ENCODE measurements around the gene KCNK1. TPM values are rescaled to one million over a fixed set of nuclear protein-coding genes. Genes with fewer than 3 reads are reported as not detected.
"Not testable (repeated sequence)": the region's sequence is repeated elsewhere in the genome, so short reads cannot be mapped to it uniquely, and the experiment has no call there.

Gene KCNK1
- total RNA-seq, 1 donor from 2014 or later, result 9.7 TPM

- H3K9me3 ChIP-seq, result no peaks in the 10 kb centered on the region
- ATAC-seq (no peak), DNase-seq (no peak)
- no peaks in the 10 kb centered on the region for H3K4me1 ChIP-seq
- no peaks in the 10 kb centered on the region for H3K36me3 ChIP-seq
- H3K4me3 ChIP-seq, result no peak overlapping the region
- intact Hi-C loops (cut with DNase I), result no loop called here
- H3K27ac ChIP-seq, result no peak overlapping the region
- no peaks in the 10 kb centered on the region for H3K27me3 ChIP-seq (ENCODE audit: low read depth)
- TF ChIP-seq CTCF (IDR thresholded peaks at IDR 0.05), result no peak
Observed at GRCh38 chr1:233679591-233680373, 65.9 kb downstream of the KCNK1 start.

DNA sequence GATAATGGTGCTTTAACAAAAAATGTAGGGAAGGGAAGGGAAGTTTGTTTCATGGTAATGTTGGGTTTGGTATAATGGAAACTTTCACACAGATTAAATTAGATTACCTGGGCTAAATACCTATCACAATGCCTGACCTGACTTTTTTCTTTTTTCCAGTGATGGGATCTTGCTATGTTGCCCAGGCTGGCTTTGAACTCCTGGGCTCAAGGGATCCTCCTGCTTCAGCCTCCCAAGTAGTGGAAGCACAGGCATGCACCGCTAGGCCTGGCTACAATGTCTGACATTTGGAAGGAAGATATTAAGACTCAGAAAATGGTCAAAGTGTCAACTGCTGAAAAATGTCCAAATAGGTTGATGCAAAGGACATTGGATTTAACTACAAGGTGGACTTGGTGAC lies 67.4 kb downstream of the KCNK1 start:
- intact Hi-C loops (cut with DNase I), result no loop called here
- DNase-seq, result no peak
- no peak for ATAC-seq
- H3K27me3 ChIP-seq (ENCODE audit: low read depth), result no peaks in the 10 kb centered on the region
- H3K27ac ChIP-seq, result no peak overlapping the region
- H3K36me3 ChIP-seq, result no peaks in the 10 kb centered on the region
- no peaks in the 10 kb centered on the region for H3K9me3 ChIP-seq
- H3K4me3 ChIP-seq, result no peak overlapping the region
- no peaks in the 10 kb centered on the region for H3K4me1 ChIP-seq
- TF ChIP-seq CTCF (IDR thresholded peaks at IDR 0.05), result no peak

DNA sequence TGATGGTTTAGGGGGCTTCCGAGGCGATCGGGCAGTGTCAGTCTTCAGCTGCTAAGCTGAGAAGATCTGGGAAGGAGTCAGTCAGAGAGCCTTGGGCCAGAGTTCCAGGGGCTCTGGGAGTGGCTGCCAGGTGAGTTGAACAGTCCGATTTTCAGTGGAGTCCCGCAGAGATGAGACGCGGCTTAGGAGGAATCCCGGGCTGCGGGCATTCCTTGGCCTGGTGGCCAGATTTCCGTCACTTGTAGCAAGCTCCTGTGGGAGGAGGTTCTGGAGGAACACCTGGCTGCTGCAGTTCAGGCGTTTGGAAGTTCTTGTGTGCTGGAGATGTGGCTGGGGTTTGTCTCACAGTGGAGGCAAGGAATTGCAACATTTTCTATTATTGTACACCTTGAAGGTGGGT lies 72.7 kb downstream of the KCNK1 start:
- DNase-seq; H3K9me3 ChIP-seq; H3K4me1 ChIP-seq; H3K36me3 ChIP-seq; H3K4me3 ChIP-seq; ATAC-seq; H3K27ac ChIP-seq; intact Hi-C loops (cut with DNase I); H3K27me3 ChIP-seq (ENCODE audit: low read depth): not testable (repeated sequence)

DNA sequence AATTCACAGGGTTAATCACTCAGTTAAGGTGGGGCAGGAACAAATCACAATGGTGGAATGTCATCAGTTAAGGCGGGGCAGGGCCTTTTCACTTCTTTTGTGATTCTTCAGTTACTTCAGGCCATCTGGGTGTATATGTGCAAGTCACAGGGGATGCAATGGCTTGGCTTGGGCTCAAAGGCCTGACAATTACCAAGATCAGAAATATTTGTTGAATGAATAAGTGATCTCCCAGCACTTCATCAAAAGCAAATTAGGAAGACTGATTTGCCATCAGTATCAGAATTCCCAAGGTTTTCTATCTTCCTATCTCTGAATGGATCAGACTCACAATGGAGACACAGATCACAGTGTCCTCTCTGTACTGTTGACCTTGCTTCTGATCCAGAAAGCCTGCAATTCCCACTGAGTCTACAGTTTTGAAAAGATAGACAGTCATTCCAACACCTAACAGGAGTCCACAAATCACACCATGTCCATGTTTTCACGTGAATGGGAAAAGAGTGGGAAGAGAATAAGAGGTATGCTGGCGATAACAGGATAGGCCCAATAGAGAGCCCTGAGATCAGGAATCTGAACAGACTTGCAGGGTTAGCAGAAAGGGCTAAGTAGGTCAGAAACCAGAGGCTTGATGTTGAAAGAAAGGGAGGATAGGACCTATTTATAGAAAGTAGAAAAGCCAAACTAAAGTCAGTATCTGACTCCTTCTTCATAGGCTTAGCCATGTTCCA lies 75.3 kb downstream of the KCNK1 start:
- no peak for TF ChIP-seq CTCF (IDR thresholded peaks at IDR 0.05)
- ATAC-seq (peak; percentile 19 to 43), DNase-seq (no peak)
- H3K27me3 ChIP-seq (ENCODE audit: low read depth), result no peaks in the 10 kb centered on the region
- no peak overlapping the region for H3K4me3 ChIP-seq
- H3K9me3 ChIP-seq, result no peaks in the 10 kb centered on the region
- intact Hi-C loops (cut with DNase I), result no loop called here
- no peak overlapping the region for H3K27ac ChIP-seq
- no peaks in the 10 kb centered on the region for H3K36me3 ChIP-seq
- no peaks in the 10 kb centered on the region for H3K4me1 ChIP-seq

GRCh38 chr1:233689748-233690254 lies 75.9 kb downstream of the KCNK1 start:
- no peaks in the 10 kb centered on the region for H3K4me1 ChIP-seq
- H3K27me3 ChIP-seq (ENCODE audit: low read depth), result no peaks in the 10 kb centered on the region
- no peak overlapping the region for H3K27ac ChIP-seq
- no peak for DNase-seq
- peak; percentile 29 to 69 for ATAC-seq
- H3K36me3 ChIP-seq, result no peaks in the 10 kb centered on the region
- TF ChIP-seq CTCF (IDR thresholded peaks at IDR 0.05), result no peak
- intact Hi-C loops (cut with DNase I), result no loop called here
- H3K9me3 ChIP-seq, result no peaks in the 10 kb centered on the region
- H3K4me3 ChIP-seq, result no peak overlapping the region

DNA sequence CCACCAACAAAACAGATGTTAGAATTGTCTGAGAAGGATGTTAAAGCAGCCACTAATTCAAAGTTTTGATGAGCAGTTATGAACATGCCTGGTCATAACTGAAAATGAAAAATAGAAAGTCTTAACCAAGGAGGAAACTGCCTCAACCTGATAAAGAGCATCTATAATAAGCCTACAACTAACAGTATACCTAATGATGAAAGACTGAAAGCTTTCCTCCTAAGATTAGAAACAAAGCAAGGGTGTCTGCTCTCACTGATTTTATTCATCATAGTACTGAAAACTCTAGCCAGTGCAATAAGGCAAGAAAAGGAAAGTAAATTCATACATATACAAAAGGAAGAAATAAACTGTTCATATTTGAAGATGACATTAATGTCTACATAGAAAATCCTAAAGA lies 82.0 kb downstream of the KCNK1 start:
- Histone ChIP-seq H3K9me3 (no peaks in the 10 kb centered on the region), H3K36me3 (no peaks in the 10 kb centered on the region), H3K4me3 (no peak overlapping the region), H3K4me1 (no peaks in the 10 kb centered on the region), H3K27ac (no peak overlapping the region), H3K27me3 (ENCODE audit: low read depth) (no peaks in the 10 kb centered on the region)
- TF ChIP-seq CTCF (IDR thresholded peaks at IDR 0.05), result no peak
- no peak for ATAC-seq
- DNase-seq, result no peak
- intact Hi-C loops (cut with DNase I), result no loop called here

All from lower lobe of right lung (tissue), 2 donors.